Ishikawa (cell line): ENCODE results near the gene CAMK2A.

Experiments
- CEBPB ChIP-seq: IDR thresholded peaks from 2 replicates; pipeline ENCODE4 v1.6.1; 2012
- CREB1 ChIP-seq: IDR thresholded peaks from 2 replicates; pipeline ENCODE4 v1.6.1; 2012; ENCODE audit warnings: low read depth
- EGR1 ChIP-seq: IDR thresholded peaks from 2 replicates; pipeline ENCODE4 v1.6.1; 2012
- EP300 ChIP-seq: IDR thresholded peaks from 2 replicates; pipeline ENCODE4 v1.6.1; 2012; ENCODE audit warnings: borderline replicate concordance
- NFIC ChIP-seq: IDR thresholded peaks from 2 replicates; pipeline ENCODE4 v1.6.1; 2012
- RAD21 ChIP-seq: IDR thresholded peaks from 2 replicates; pipeline ENCODE4 v1.6.1; 2012; ENCODE audit warnings: low read depth
- REST ChIP-seq: IDR thresholded peaks from 2 replicates; pipeline ENCODE4 v1.6.1; 2012; ENCODE audit warnings: low read depth, mild to moderate bottlenecking
- TAF1 ChIP-seq: IDR thresholded peaks from 2 replicates; pipeline ENCODE4 v1.6.1; 2012; ENCODE audit warnings: low read depth, mild to moderate bottlenecking
- TEAD4 ChIP-seq: IDR thresholded peaks from 2 replicates; pipeline ENCODE4 v1.6.1; 2012
- USF1 ChIP-seq: IDR thresholded peaks from 2 replicates; pipeline ENCODE4 v1.6.1; 2012
- YY1 ChIP-seq: IDR thresholded peaks from 2 replicates; pipeline ENCODE4 v1.6.1; 2012; ENCODE audit warnings: low read depth
- ZBTB7A ChIP-seq: IDR thresholded peaks from 2 replicates; pipeline ENCODE4 v1.6.1; 2012; ENCODE audit warnings: low read depth
- TF ChIP-seq, protein P1 (sequence below): IDR thresholded peaks from 2 replicates; pipeline ENCODE4 v1.6.1; 2012

The CAMK2A gene

DNA sequence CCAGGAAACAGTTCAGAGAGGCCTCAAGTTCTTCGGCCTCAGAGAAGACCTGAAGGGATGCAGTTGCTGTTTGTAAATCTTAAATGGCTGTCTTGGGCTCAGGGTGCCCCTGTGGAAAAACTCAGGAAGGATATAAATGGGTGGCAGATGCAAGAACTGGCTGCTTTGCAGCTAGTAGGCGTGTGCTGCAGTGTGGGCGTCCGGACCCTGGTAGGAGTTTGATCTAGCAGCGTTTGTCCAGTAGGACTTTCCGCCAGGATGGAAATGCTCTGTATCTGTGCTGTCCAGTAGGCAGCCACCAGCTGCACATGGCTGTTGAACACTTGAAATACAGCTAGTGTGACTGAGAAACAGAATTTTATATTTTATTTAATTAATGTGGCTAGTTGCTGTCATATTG lies 115.3 kb downstream of the CAMK2A start:
- no peak for TF ChIP-seq REST

- TF ChIP-seq USF1 (no peak), YY1 (no peak)
Observed at GRCh38 chr5:150173161-150173560, 116.4 kb downstream of the CAMK2A start.

DNA sequence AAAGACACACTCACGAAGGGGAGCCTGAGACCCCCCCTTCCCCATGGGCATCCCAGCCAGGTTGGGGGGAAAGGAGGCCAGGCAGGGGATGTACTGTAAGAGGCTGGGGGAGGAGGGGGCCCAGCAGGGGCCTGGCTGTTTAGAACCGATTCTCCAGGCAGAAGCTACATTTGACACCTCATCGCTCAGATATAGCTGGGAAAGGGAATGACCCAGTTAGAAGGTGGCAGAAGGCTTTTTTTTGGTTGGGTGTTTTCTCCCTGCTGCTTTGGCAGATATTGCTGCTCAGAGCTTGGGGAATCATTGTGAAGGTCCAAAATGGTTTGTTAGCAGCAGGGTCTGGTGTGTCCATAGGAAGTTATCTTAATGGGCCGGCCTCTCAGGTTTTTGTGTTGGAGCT lies 117.0 kb downstream of the CAMK2A start:
- no peak for TF ChIP-seq RAD21
- TF ChIP-seq CREB1 = no peak
- TF ChIP-seq EGR1 = no peak
- no peak for TF ChIP-seq NFIC
- TF ChIP-seq, protein P1, sequence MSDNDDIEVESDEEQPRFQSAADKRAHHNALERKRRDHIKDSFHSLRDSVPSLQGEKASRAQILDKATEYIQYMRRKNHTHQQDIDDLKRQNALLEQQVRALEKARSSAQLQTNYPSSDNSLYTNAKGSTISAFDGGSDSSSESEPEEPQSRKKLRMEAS = no peak
- no peak for TF ChIP-seq ZBTB7A
- no peak for TF ChIP-seq CEBPB
- no peak for TF ChIP-seq EP300
- no peak for TF ChIP-seq USF1
- no peak for TF ChIP-seq TEAD4
- no peak for TF ChIP-seq YY1
- TF ChIP-seq TAF1 = no peak
- no peak for TF ChIP-seq REST

- no peak for TF ChIP-seq RAD21
Observed at GRCh38 chr5:150172145-150172544, 117.4 kb downstream of the CAMK2A start.
